ENCODE results near the gene RBBP8NL. TPM values are rescaled to one million over a fixed set of nuclear protein-coding genes. Genes with fewer than 3 reads are reported as not detected.

Gene RBBP8NL
- total RNA-seq (not detected), polyA plus RNA-seq (not detected)
- long read RNA-seq, donor 1 = 0 reads
- long read RNA-seq, donor 2 = 0 reads
- long read RNA-seq, donor 3 = 0 reads

- ATAC-seq (no peak), DNase-seq (no peak)
- Histone ChIP-seq H3K36me3 (no peaks in the 10 kb centered on the region), H3K27ac (no peak within 1 kb of the TSS), H3K4me3 (no peak within 1 kb of the TSS), H3K27me3 (peaks cover 0 to 24% (median 7%) of the 10 kb centered on the region in 9 donors), H3K9me3 (no peaks in the 10 kb centered on the region), H3K4me1 (peaks cover 0 to 2% (median 0%) of the 10 kb centered on the region in 12 donors)
- TF ChIP-seq CTCF (IDR thresholded peaks at IDR 0.05) = no peak
- TF ChIP-seq POLR2A (IDR thresholded peaks at IDR 0.05) = no peak
- 71 to 78% (median 76%) methylated on average over 15 to 28 of the region's 28 CpGs for WGBS, 4 donors
- intact Hi-C loops (cut with DNase I) = loop anchor here in 1 of 10 donors (10.0 kb wide), 1 partner anchor 187 kb away; no protein-coding TSS in a partner anchor
These were observed at the start of gene RBBP8NL for GRCh38 chr20:62427172-62428001. TSS of gene RBBP8NL (minus strand) at chr20:62427539. CDS start at chr20:62419647, 7,892 bp downstream.

- peak overlapping the region in 1 of 12 donors; percentile 48 for H3K27ac ChIP-seq
- ATAC-seq = peak in 3 of 4 donors; percentile 38 to 57 (median 57)
- H3K4me3 ChIP-seq = peak overlapping the region; percentile 22 to 63 (median 44)
- no peaks in the 10 kb centered on the region for H3K36me3 ChIP-seq
- no peaks in the 10 kb centered on the region for H3K9me3 ChIP-seq
- DNase-seq = peak in 4 of 5 donors; percentile 54 to 81 (median 61)
- TF ChIP-seq CTCF (IDR thresholded peaks at IDR 0.05) (no peak), POLR2A (IDR thresholded peaks at IDR 0.05) (no peak)
- 4 to 9% (median 6%) methylated on average over 31 to 82 of the region's 82 CpGs for WGBS, 4 donors
- peaks cover 26 to 88% (median 54%) of the 10 kb centered on the region in 9 donors for H3K27me3 ChIP-seq
- intact Hi-C loops (cut with DNase I) = no loop called here
- H3K4me1 ChIP-seq = peaks cover 0 to 20% (median 8%) of the 10 kb centered on the region in 12 donors
These were observed 48.9 kb upstream of the RBBP8NL start for GRCh38 chr20:62476056-62476838.

GRCh38 chr20:62475772-62476055 is 48.4 kb upstream of the RBBP8NL start, which contains the start of gene GATA5:
TSS of gene GATA5 (minus strand) at chr20:62475995. CDS start at chr20:62475521, 474 bp downstream.
- peak within 1 kb of the TSS in 1 of 12 donors; percentile 48 for H3K27ac ChIP-seq
- H3K36me3 ChIP-seq = no peaks in the 10 kb centered on the region
- H3K27me3 ChIP-seq = peaks cover 26 to 83% (median 49%) of the 10 kb centered on the region in 9 donors
- intact Hi-C loops (cut with DNase I) = loop anchor here in 1 of 10 donors (1.0 kb wide), 1 partner anchor 14 kb away; no protein-coding TSS in a partner anchor
- 0 to 2% (median 1%) methylated on average over 21 to 37 of the region's 37 CpGs; no CpG with 5 or more reads in 1 of the 4 donors for WGBS, 4 donors
- no peaks in the 10 kb centered on the region for H3K9me3 ChIP-seq
- ATAC-seq (peak in 2 of 4 donors; percentile 4 to 40), DNase-seq (no peak)
- no peak for TF ChIP-seq POLR2A (IDR thresholded peaks at IDR 0.05)
- no peak for TF ChIP-seq CTCF (IDR thresholded peaks at IDR 0.05)
- H3K4me1 ChIP-seq = peaks cover 0 to 20% (median 8%) of the 10 kb centered on the region in 12 donors
- H3K4me3 ChIP-seq = peak within 1 kb of the TSS; percentile 22 to 63 (median 46)
